Inferior parietal cortex (tissue), 1 donor: ENCODE measurements around the gene RSAD1.
A peak's percentile ranks its signal among the peaks of the same experiment; 100 is the strongest.

Experiments used
- DNase-seq: peaks from one replicate; pipeline ENCODE4 v3.0.0-alpha.2; 2016; ENCODE audit errors: extremely low spot score

The RSAD1 gene

GRCh38 chr17:50478391-50479381 is at the start of gene RSAD1:
TSS of gene RSAD1 (plus strand) at chr17:50478860. CDS start at chr17:50478885, 25 bp downstream.
- DNase-seq, result peak; percentile 76

- DNase-seq, result no peak
These were observed 48.9 kb upstream of the RSAD1 start for GRCh38 chr17:50429793-50430192.

GRCh38 chr17:50430821-50431618 is 47.6 kb upstream of the RSAD1 start:
- no peak for DNase-seq

- DNase-seq, result no peak
These were observed 46.4 kb upstream of the RSAD1 start for GRCh38 chr17:50432125-50432762.

GRCh38 chr17:50437409-50437808 is 41.3 kb upstream of the RSAD1 start:
- DNase-seq, result no peak

- DNase-seq, result no peak
These were observed 39.7 kb upstream of the RSAD1 start for GRCh38 chr17:50439008-50439407.

- no peak for DNase-seq
These were observed 38.4 kb upstream of the RSAD1 start for GRCh38 chr17:50440172-50440837.

- DNase-seq, result no peak
These were observed 37.5 kb upstream of the RSAD1 start for GRCh38 chr17:50440838-50441829.

GRCh38 chr17:50443505-50443974 is 35.1 kb upstream of the RSAD1 start:
- no peak for DNase-seq

GRCh38 chr17:50444841-50445715 is 33.6 kb upstream of the RSAD1 start:
- DNase-seq, result no peak

GRCh38 chr17:50445730-50446325 is 32.8 kb upstream of the RSAD1 start:
- no peak for DNase-seq

GRCh38 chr17:50447870-50448595 is 30.6 kb upstream of the RSAD1 start:
- no peak for DNase-seq

- DNase-seq, result no peak
These were observed 30.0 kb upstream of the RSAD1 start for GRCh38 chr17:50448643-50449042.

GRCh38 chr17:50451943-50452629 is 26.6 kb upstream of the RSAD1 start:
- no peak for DNase-seq

- DNase-seq, result no peak
These were observed 25.9 kb upstream of the RSAD1 start for GRCh38 chr17:50452630-50453300.

GRCh38 chr17:50453901-50454300 is 24.8 kb upstream of the RSAD1 start:
- no peak for DNase-seq

- no peak for DNase-seq
These were observed 21.0 kb upstream of the RSAD1 start for GRCh38 chr17:50457621-50458020.
